Endothelial cell of umbilical vein (primary cell): ENCODE measurements around the gene FECH. TPM values are rescaled to one million over a fixed set of nuclear protein-coding genes. Genes with fewer than 3 reads are reported as not detected.

Experiments
- BruUV-seq: library from RNA; stranded (reverse); fragments of 400-500 nt; replicated peaks from 2 replicates; lab custom pipeline; 2021; lab: Mats Ljungman, UMichigan
- CTCF ChIA-PET: fragments of 300-600, 350-600 bp; sonication (Branson Sonifier 250); formaldehyde crosslinking; loops from one replicate; lab custom pipeline; 2021; ENCODE audit warnings: antibody characterized with exemption, inconsistent platforms; lab: Charles Lee
- POLR2A ChIA-PET: fragments of 300-600, 350-600 bp; sonication (Branson Sonifier 250); formaldehyde crosslinking; loops from one replicate; lab custom pipeline; 2021; ENCODE audit warnings: antibody characterized with exemption, inconsistent platforms; lab: Charles Lee
- DNase-seq: peaks from one replicate; pipeline ENCODE4 v3.0.0-alpha.2; 2011; ENCODE audit warnings: low read depth, low spot score
- FAIRE-seq: peaks from 2 replicates; lab custom pipeline; 2011; peaks lifted over from hg19 to GRCh38; lab: Jason Lieb, UNC
- H2AFZ ChIP-seq: 2 replicates; pipeline ENCODE4 v1.6.0; 2012; ENCODE audit warnings: low read depth, low read length, control low read depth, inconsistent platforms
- H3K27ac ChIP-seq: 2 replicates; pipeline ENCODE4 v1.5.1; 2011; ENCODE audit warnings: low read depth, mild to moderate bottlenecking, control low read depth, low read length, moderate library complexity; ENCODE audit not compliant: insufficient read depth
- H3K27me3 ChIP-seq, 2 experiments: 2 replicates each; pipeline versions ENCODE4 v1.6.0 to v1.6.1; 2011; ENCODE audit warnings: low read length in 2 of 2, mixed read lengths in 1 of 2; ENCODE audit not compliant: control insufficient read depth in 2 of 2, insufficient read depth in 2 of 2
- H3K36me3 ChIP-seq, 2 experiments: 2 replicates in 1 of 2; 3 replicates in 1 of 2; pipeline ENCODE4 v1.5.1; 2011; ENCODE audit warnings: low read length in 2 of 2, mild to moderate bottlenecking in 1 of 2, moderate library complexity in 1 of 2; ENCODE audit not compliant: control insufficient read depth in 2 of 2, insufficient read depth in 2 of 2; ENCODE audit errors: extremely low read depth in 1 of 2
- H3K4me1 ChIP-seq: 3 replicates; pipeline ENCODE4 v1.5.1; 2011; ENCODE audit warnings: mild to moderate bottlenecking, low read length; ENCODE audit not compliant: control insufficient read depth, insufficient read depth; ENCODE audit errors: extremely low read depth
- H3K4me2 ChIP-seq: 2 replicates; pipeline ENCODE4 v1.6.1; 2011; ENCODE audit warnings: low read length, control low read depth, mixed read lengths; ENCODE audit not compliant: insufficient read depth
- H3K4me3 ChIP-seq, 3 experiments: fragments of 200-600 bp in 1 of 3; sonication (generic), shearing (Covaris generic) in 1 of 3; replicated peaks in 1 of 3; 2 replicates each; pipeline ENCODE4 v1.5.1; 2011 to 2016; ENCODE audit warnings: control low read depth in 3 of 3, low read length in 3 of 3, mild to moderate bottlenecking in 2 of 3, inconsistent platforms in 1 of 3, low read depth in 1 of 3, moderate library complexity in 1 of 3; ENCODE audit not compliant: insufficient read depth in 1 of 3
- H3K79me2 ChIP-seq: 2 replicates; pipeline ENCODE4 v1.6.0; 2012; ENCODE audit warnings: low read length, inconsistent platforms; ENCODE audit not compliant: control insufficient read depth, insufficient read depth
- H3K9ac ChIP-seq: replicated peaks from 2 replicates; pipeline ENCODE3; 2011; ENCODE audit warnings: low read length, control low read depth; ENCODE audit not compliant: insufficient read depth; ENCODE audit errors: extremely low read depth
- H3K9me1 ChIP-seq: replicated peaks from 3 replicates; pipeline ENCODE4 v1.6.0; 2011; ENCODE audit warnings: mild to moderate bottlenecking, low read length; ENCODE audit not compliant: control insufficient read depth, insufficient read depth; ENCODE audit errors: extremely low read depth
- H3K9me3 ChIP-seq: replicated peaks from 2 replicates; pipeline ENCODE4 v1.5.1; 2012; ENCODE audit warnings: low read length, inconsistent platforms; ENCODE audit not compliant: control insufficient read depth, insufficient read depth
- H4K20me1 ChIP-seq: replicated peaks from 2 replicates; pipeline ENCODE3; 2011; ENCODE audit warnings: mild to moderate bottlenecking, low read length; ENCODE audit not compliant: control insufficient read depth, insufficient read depth; ENCODE audit errors: extremely low read depth
- EZH2 ChIP-seq: IDR thresholded peaks from 2 replicates; pipeline ENCODE4 v1.6.1; 2012; ENCODE audit warnings: borderline replicate concordance, low read depth, mild to moderate bottlenecking, moderate library complexity, low read length, inconsistent platforms; ENCODE audit not compliant: severe bottlenecking
- FOS ChIP-seq: IDR thresholded peaks from 2 replicates; pipeline ENCODE4 v1.6.1; 2011; ENCODE audit warnings: mild to moderate bottlenecking, low read length, moderate library complexity, borderline replicate concordance; ENCODE audit not compliant: insufficient read depth
- GATA2 ChIP-seq: IDR thresholded peaks from 2 replicates; pipeline ENCODE4 v1.7.0; 2011; ENCODE audit warnings: low read depth, mild to moderate bottlenecking, moderate library complexity, mixed read lengths, low read length; ENCODE audit not compliant: insufficient read length, insufficient read depth
- JUN ChIP-seq: IDR thresholded peaks from 2 replicates; pipeline ENCODE4 v1.6.1; 2011; ENCODE audit warnings: borderline replicate concordance, low read depth; ENCODE audit not compliant: insufficient read length, insufficient read depth
- MYC ChIP-seq: IDR thresholded peaks from one replicate; pipeline ENCODE4 v1.6.1; 2011; ENCODE audit warnings: mild to moderate bottlenecking, low read depth, low read length
- POLR2A ChIP-seq: IDR thresholded peaks from 2 replicates; pipeline ENCODE4 v1.6.1; 2012; ENCODE audit warnings: low read depth, mild to moderate bottlenecking, control low read depth, low read length
- POLR2AphosphoS5 ChIP-seq: IDR thresholded peaks from 2 replicates; pipeline ENCODE4 v1.6.1; 2012; ENCODE audit warnings: low read depth, mild to moderate bottlenecking, control low read depth, low read length, moderate library complexity; ENCODE audit not compliant: insufficient read depth
- dilution Hi-C: fragments of 300-500 bp; cut with MboI; formaldehyde crosslinking; loops from one replicate; pipeline ENCODE4 v1.15.0; 2019; ENCODE audit warnings: low sequenced_read_pairs; ENCODE audit not compliant: extremely low pct_ligation_motif_present
- intact Hi-C: fragments of 100-400 bp; cut with micrococcal nuclease; formaldehyde crosslinking; loops from one replicate; pipeline ENCODE4 v1.10.0; 2022
- polyA plus RNA-seq, 4 experiments: library from polyadenylated mRNA; depleted of rRNA in 3 of 4; stranded (reverse) in 3 of 4; unstranded in 1 of 4; fragments of >200 nt; gene quantifications; 2 replicates each; pipeline versions ENCODE4 v1.2.1 to v1.2.3, GENCODE V29; 2011 to 2012; ENCODE audit warnings: missing spikeins in 1 of 4
- total RNA-seq: library from RNA; stranded (reverse); gene quantifications from 2 replicates; pipeline ENCODE4 v1.2.3, GENCODE V29; 2021
- TF ChIP-seq, protein P1 (sequence below): IDR thresholded peaks from 2 replicates; pipeline ENCODE4 v1.6.1; 2011; ENCODE audit not compliant: insufficient read depth, insufficient read length
- TF ChIP-seq, protein P2 (sequence below), 2 donors: IDR thresholded peaks; 1 replicate in 1 of 2; 2 replicates in 1 of 2; pipeline ENCODE4 v1.5.1; 2011; ENCODE audit warnings: low read length in 2 of 2, mild to moderate bottlenecking in 2 of 2, moderate library complexity in 2 of 2, control low read depth in 1 of 2, inconsistent platforms in 1 of 2, low read depth in 1 of 2; ENCODE audit not compliant: insufficient read depth in 1 of 2; ENCODE audit errors: extremely low read depth in 1 of 2

FECH gene
- total and polyA plus RNA-seq, 2 donors (not counting 3 experiments of a cell fraction or from before 2014, with no cell fraction given): 25.3 to 27.9 TPM

DNA sequence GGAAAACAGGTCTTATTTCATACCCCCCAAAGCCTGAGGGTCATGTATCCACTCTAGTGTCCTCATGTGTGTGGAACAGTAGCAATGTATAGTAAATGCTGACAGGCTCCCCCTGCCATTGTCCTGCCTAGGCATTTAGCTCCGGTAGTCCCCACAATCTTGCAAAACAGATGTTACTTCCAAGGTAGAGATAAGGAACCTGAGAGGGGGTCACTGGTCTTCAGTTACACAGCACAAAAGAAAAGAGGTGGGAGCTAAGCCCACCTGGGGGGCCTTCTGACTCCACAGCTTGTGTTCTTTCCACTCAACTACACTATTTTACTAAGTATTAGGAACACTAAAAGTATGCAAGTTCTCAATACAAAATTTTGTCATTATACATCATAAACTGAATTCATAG is 17.4 kb upstream of the FECH start:
- ChIA-PET CTCF (interaction anchor here (1.0 to 1.4 kb wide), 2 partner anchors 42 to 518 kb away, joined by 3 read pairs; no protein-coding TSS in a partner anchor), POLR2A (no interaction called here)
- Histone ChIP-seq H3K27me3 (no peaks in the 10 kb centered on the region), H3K36me3 (peaks cover 30 to 37% of the 10 kb centered on the region in 2 experiments), H4K20me1 (no peaks in the 10 kb centered on the region), H3K4me1 (no peaks in the 10 kb centered on the region), H3K79me2 (no peaks in the 10 kb centered on the region), H2AFZ (no peak overlapping the region), H3K4me2 (no peak overlapping the region), H3K27ac (no peak overlapping the region), H3K9ac (no peak overlapping the region), H3K9me1 (no peaks in the 10 kb centered on the region), H3K9me3 (no peaks in the 10 kb centered on the region), H3K4me3 (no peak overlapping the region)
- intact Hi-C loops (no loop called here), dilution Hi-C loops (no loop called here)
- no TSS peak for BruUV-seq
- FAIRE-seq (no peak), DNase-seq (no peak)
- TF ChIP-seq GATA2: no peak
- TF ChIP-seq POLR2AphosphoS5: no peak
- TF ChIP-seq EZH2: no peak
- TF ChIP-seq, protein P1, sequence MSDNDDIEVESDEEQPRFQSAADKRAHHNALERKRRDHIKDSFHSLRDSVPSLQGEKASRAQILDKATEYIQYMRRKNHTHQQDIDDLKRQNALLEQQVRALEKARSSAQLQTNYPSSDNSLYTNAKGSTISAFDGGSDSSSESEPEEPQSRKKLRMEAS: no peak
- TF ChIP-seq, protein P2, sequence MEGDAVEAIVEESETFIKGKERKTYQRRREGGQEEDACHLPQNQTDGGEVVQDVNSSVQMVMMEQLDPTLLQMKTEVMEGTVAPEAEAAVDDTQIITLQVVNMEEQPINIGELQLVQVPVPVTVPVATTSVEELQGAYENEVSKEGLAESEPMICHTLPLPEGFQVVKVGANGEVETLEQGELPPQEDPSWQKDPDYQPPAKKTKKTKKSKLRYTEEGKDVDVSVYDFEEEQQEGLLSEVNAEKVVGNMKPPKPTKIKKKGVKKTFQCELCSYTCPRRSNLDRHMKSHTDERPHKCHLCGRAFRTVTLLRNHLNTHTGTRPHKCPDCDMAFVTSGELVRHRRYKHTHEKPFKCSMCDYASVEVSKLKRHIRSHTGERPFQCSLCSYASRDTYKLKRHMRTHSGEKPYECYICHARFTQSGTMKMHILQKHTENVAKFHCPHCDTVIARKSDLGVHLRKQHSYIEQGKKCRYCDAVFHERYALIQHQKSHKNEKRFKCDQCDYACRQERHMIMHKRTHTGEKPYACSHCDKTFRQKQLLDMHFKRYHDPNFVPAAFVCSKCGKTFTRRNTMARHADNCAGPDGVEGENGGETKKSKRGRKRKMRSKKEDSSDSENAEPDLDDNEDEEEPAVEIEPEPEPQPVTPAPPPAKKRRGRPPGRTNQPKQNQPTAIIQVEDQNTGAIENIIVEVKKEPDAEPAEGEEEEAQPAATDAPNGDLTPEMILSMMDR (IDR thresholded peaks at IDR 0.05; ENCODE audit: extremely low read depth in 1 of 2, insufficient read depth in 1 of 2, low read depth in 1 of 2, low read length in 2 of 2): no peak
- TF ChIP-seq JUN: no peak
- no peak for TF ChIP-seq POLR2A
- TF ChIP-seq MYC: no peak
- no peak for TF ChIP-seq FOS
